Pancreas (tissue), 10 donors: ENCODE results near the gene SYTL3. TPM values are rescaled to one million over a fixed set of nuclear protein-coding genes. Genes with fewer than 3 reads are reported as not detected.
A peak's percentile ranks its signal among the peaks of the same experiment; 100 is the strongest.

Source experiments
- ATAC-seq, 4 donors: fragments of 200-7000 bp; cut with Tn5 transposase; one replicate each; pipeline versions ENCODE4 v1.8.0 to v1.9.1; 2020; ENCODE audit warnings: mild to moderate bottlenecking in 4 of 4, moderate library complexity in 4 of 4
- DNase-seq, 6 donors: peaks; one replicate each; pipeline ENCODE4 v3.0.0-alpha.2; 2020
- FAIRE-seq: peaks from 2 replicates; lab custom pipeline; 2012; peaks lifted over from hg19 to GRCh38; lab: Jason Lieb, UNC
- H3K27ac ChIP-seq, 4 donors: fragments of 200-600 bp; sonication (generic); 1 replicate in 3 of 4; 2 replicates in 1 of 4; pipeline versions ENCODE4 v1.5.0 to v1.8.0; 2020
- H3K27me3 ChIP-seq, 4 donors: fragments of 200-600 bp; one replicate each; pipeline ENCODE4 v1.8.0; 2021
- H3K36me3 ChIP-seq, 3 donors: fragments of 200-600 bp; sonication (generic) in 1 of 3; one replicate each; pipeline versions ENCODE4 v1.5.0 to v1.8.0; 2020 to 2021
- H3K4me1 ChIP-seq, 3 donors: fragments of 200-600 bp; one replicate each; pipeline ENCODE4 v1.8.0; 2021
- H3K4me3 ChIP-seq, 4 donors: fragments of 200-600 bp; sonication (generic) in 2 of 4; one replicate each; pipeline versions ENCODE4 v1.5.0 to v1.8.0; 2020 to 2021
- H3K9me3 ChIP-seq, 4 donors: fragments of 200-600 bp; one replicate each; pipeline ENCODE4 v1.8.0; 2021
- CTCF ChIP-seq, 4 donors: fragments of 200-600 bp; sonication (generic) in 3 of 4; IDR thresholded peaks; one replicate each; pipeline versions ENCODE4 v1.5.0 to v1.8.0; 2021; ENCODE audit warnings: antibody characterized with exemption in 4 of 4
- WGBS, 2 donors: extraction: QIAGEN DNeasy Blood & Tissue Kit; methylation state at CpG; one replicate each; pipeline ENCODE4 v1.1.7; 2013; 5-methylcytosine and 5-hydroxymethylcytosine counted together
- intact Hi-C, 3 donors: fragments of 100-400 bp; cut with DNase I; formaldehyde crosslinking; loops; one replicate each; pipeline versions ENCODE4 v1.11.1 to v1.14.2; 2022
- polyA plus RNA-seq, 2 donors: library from polyadenylated mRNA; stranded (reverse); fragments of 200-250 nt; gene quantifications; one replicate each; pipeline ENCODE4 v1.2.3, GENCODE V29; 2013
- total RNA-seq, 6 donors: library from RNA; stranded (reverse); fragmentation: NEBNext Ultra II Directional in 4 of 6; extraction: Animal tissue kit (Norgen Biotek cat#: 25700) in 4 of 6; gene quantifications; one replicate each; pipeline versions ENCODE4 v1.2.1 to v1.2.4, GENCODE V29; 2021 to 2023
- donor health status: healthy with polysubstance abuse.
- donor health status: DM: no; HTN: no; CAD: no; lungs with moderate emphysema.
- donor health status: DM: no; HTN: no; CAD: no.
- donor health status: control.
- donor health status: control.
- donor health status: Bipolar disorder and iron deficiency.
- donor health status: DM: yes; HTN: yes; CAD: no.
- donor health status: DM: no; HTN: no; CAD: no.
- donor health status: DM: no; HTN: no; CAD: no.
- donor health status: DM: yes; HTN: yes; CAD: no.

The SYTL3 gene
- total and polyA plus RNA-seq, 8 donors = 0.28 to 1.9 (median 0.83) TPM

GRCh38 chr6:158627940-158628211 is 22.0 kb upstream of the SYTL3 start:
- H3K27ac ChIP-seq = no peak overlapping the region
- H3K4me3 ChIP-seq = no peak overlapping the region
- no peak for FAIRE-seq
- H3K36me3 ChIP-seq = peaks cover 2 to 28% (median 3%) of the 10 kb centered on the region in 3 donors
- peaks cover 4 to 9% (median 9%) of the 10 kb centered on the region in 3 donors for H3K4me1 ChIP-seq
- no peaks in the 10 kb centered on the region for H3K9me3 ChIP-seq
- H3K27me3 ChIP-seq = no peaks in the 10 kb centered on the region
- 62 to 72% methylated on average over 9 of the region's 9 CpGs for WGBS, 2 donors
- intact Hi-C loops = no loop called here
- DNase-seq = no peak
- no peak for ATAC-seq
- TF ChIP-seq CTCF (IDR thresholded peaks at IDR 0.05) = no peak

GRCh38 chr6:158628542-158628941 is 21.3 kb upstream of the SYTL3 start:
- no peak for TF ChIP-seq CTCF (IDR thresholded peaks at IDR 0.05)
- FAIRE-seq = no peak
- intact Hi-C loops = no loop called here
- no peaks in the 10 kb centered on the region for H3K9me3 ChIP-seq
- WGBS, 2 donors = 64 to 65% methylated on average over 17 of the region's 17 CpGs
- H3K27me3 ChIP-seq = no peaks in the 10 kb centered on the region
- peak in 2 of 4 donors; percentile 9 to 20 for ATAC-seq
- peaks cover 2 to 35% (median 3%) of the 10 kb centered on the region in 3 donors for H3K36me3 ChIP-seq
- no peak overlapping the region for H3K27ac ChIP-seq
- no peak for DNase-seq
- H3K4me3 ChIP-seq = no peak overlapping the region
- peaks cover 4 to 9% (median 9%) of the 10 kb centered on the region in 3 donors for H3K4me1 ChIP-seq

GRCh38 chr6:158629367-158630221 is 20.3 kb upstream of the SYTL3 start:
- Histone ChIP-seq H3K36me3 (peaks cover 2 to 42% (median 3%) of the 10 kb centered on the region in 3 donors), H3K9me3 (no peaks in the 10 kb centered on the region), H3K27me3 (no peaks in the 10 kb centered on the region), H3K4me3 (no peak overlapping the region), H3K27ac (peak overlapping the region in 1 of 4 donors; percentile 22), H3K4me1 (peaks cover 4 to 9% (median 9%) of the 10 kb centered on the region in 3 donors)
- TF ChIP-seq CTCF (IDR thresholded peaks at IDR 0.05) = no peak
- no peak for FAIRE-seq
- intact Hi-C loops = no loop called here
- peak in 4 of 6 donors; percentile 38 to 52 (median 44) for DNase-seq
- ATAC-seq = peak; percentile 65 to 81 (median 72)
- 62 to 64% methylated on average over 20 of the region's 20 CpGs for WGBS, 2 donors

GRCh38 chr6:158630938-158631616 is 18.8 kb upstream of the SYTL3 start:
- Histone ChIP-seq H3K4me1 (peaks cover 4 to 9% (median 9%) of the 10 kb centered on the region in 3 donors), H3K27ac (peak overlapping the region in 1 of 4 donors; percentile 57), H3K9me3 (no peaks in the 10 kb centered on the region), H3K36me3 (peaks cover 2 to 31% (median 3%) of the 10 kb centered on the region in 3 donors), H3K4me3 (no peak overlapping the region), H3K27me3 (no peaks in the 10 kb centered on the region)
- DNase-seq (peak in 1 of 6 donors; percentile 77), ATAC-seq (peak in 2 of 4 donors; percentile 16 to 48), FAIRE-seq (no peak)
- intact Hi-C loops = no loop called here
- 71 to 75% methylated on average over 19 of the region's 19 CpGs for WGBS, 2 donors
- TF ChIP-seq CTCF (IDR thresholded peaks at IDR 0.05) = no peak
